GM23338 (cell line): Measurements from ENCODE around the gene TIMMDC1. TPM values are rescaled to one million over a fixed set of nuclear protein-coding genes. Genes with fewer than 3 reads are reported as not detected.

Experiments
- ATAC-seq: fragments of 200-7000 bp; cut with Tn5 transposase; 3 replicates; pipeline ENCODE4 v1.9.1; 2020
- DNase-seq: peaks from one replicate; pipeline ENCODE4 v3.0.0-alpha.2; 2015; ENCODE audit warnings: low spot score
- H2AFZ ChIP-seq: fragments of 200-600 bp; sonication (generic); 2 replicates; pipeline ENCODE4 v1.8.0; 2016; ENCODE audit warnings: antibody characterized with exemption, mild to moderate bottlenecking, moderate library complexity
- H3F3A ChIP-seq: fragments of 200-600 bp; sonication (generic); replicated peaks from 2 replicates; pipeline ENCODE4 v1.8.0; 2017; ENCODE audit warnings: antibody characterized with exemption, mixed run types, low read depth
- H3K27ac ChIP-seq: fragments of 200-600 bp; sonication (generic); 2 replicates; pipeline ENCODE4 v1.6.1; 2016; ENCODE audit warnings: low read depth
- H3K27me3 ChIP-seq: fragments of 200-600 bp; sonication (generic); 2 replicates; pipeline ENCODE4 v1.8.0; 2016; ENCODE audit warnings: mild to moderate bottlenecking, mixed run types, moderate library complexity; ENCODE audit not compliant: insufficient read depth
- H3K36me3 ChIP-seq: fragments of 200-600 bp; sonication (generic); 2 replicates; pipeline ENCODE4 v1.8.0; 2016; ENCODE audit warnings: mild to moderate bottlenecking; ENCODE audit not compliant: insufficient read depth
- H3K4me1 ChIP-seq: fragments of 200-600 bp; sonication (generic); 2 replicates; pipeline ENCODE4 v1.8.0; 2016; ENCODE audit warnings: mild to moderate bottlenecking, moderate library complexity; ENCODE audit not compliant: insufficient read depth
- H3K4me2 ChIP-seq: fragments of 200-600 bp; sonication (generic); 2 replicates; pipeline ENCODE4 v1.7.1; 2017; ENCODE audit warnings: mixed run types
- H3K4me3 ChIP-seq: fragments of 200-600 bp; sonication (generic); 2 replicates; pipeline ENCODE4 v1.6.1; 2016; ENCODE audit warnings: mixed run types
- H3K79me2 ChIP-seq: fragments of 200-600 bp; sonication (generic); replicated peaks from 2 replicates; pipeline ENCODE4 v1.8.0; 2017; ENCODE audit warnings: mild to moderate bottlenecking; ENCODE audit not compliant: insufficient read depth
- H3K9me2 ChIP-seq: fragments of 200-600 bp; sonication (generic); 2 replicates; pipeline ENCODE4 v1.8.0; 2017; ENCODE audit not compliant: insufficient read depth
- H4K20me1 ChIP-seq: fragments of 200-600 bp; sonication (generic); replicated peaks from 2 replicates; pipeline ENCODE4 v1.8.0; 2017; ENCODE audit warnings: mild to moderate bottlenecking; ENCODE audit not compliant: insufficient read depth
- H3K27ac Mint-ChIP-seq: 2 replicates; pipeline ENCODE4 v1.8.0; 2020; ENCODE audit warnings: inconsistent platforms, mild to moderate bottlenecking, moderate library complexity, mixed read lengths
- H3K27me3 Mint-ChIP-seq: 3 replicates; pipeline ENCODE4 v1.8.0; 2022; ENCODE audit warnings: low read depth, mild to moderate bottlenecking, moderate library complexity, mixed read lengths, inconsistent platforms; ENCODE audit not compliant: insufficient read depth, poor library complexity
- H3K36me3 Mint-ChIP-seq: 3 replicates; pipeline ENCODE4 v1.8.0; 2021; ENCODE audit warnings: low read depth, mild to moderate bottlenecking, inconsistent platforms, moderate library complexity, mixed read lengths
- H3K4me1 Mint-ChIP-seq: 3 replicates; pipeline ENCODE4 v1.8.0; 2020; ENCODE audit warnings: mild to moderate bottlenecking, inconsistent platforms, mixed read lengths
- H3K4me3 Mint-ChIP-seq: 3 replicates; pipeline ENCODE4 v1.8.0; 2021; ENCODE audit warnings: moderate library complexity, mild to moderate bottlenecking, inconsistent platforms, mixed read lengths
- H3K9me3 Mint-ChIP-seq: 3 replicates; pipeline ENCODE4 v1.8.0; 2020; ENCODE audit warnings: moderate library complexity, mild to moderate bottlenecking, inconsistent platforms, mixed read lengths
- CREB1 ChIP-seq: fragments of 250-450 bp; sonication (Bioruptor Pico); IDR thresholded peaks from 2 replicates; pipeline ENCODE4 v1.5.0; 2020; ENCODE audit warnings: low read depth, mild to moderate bottlenecking, moderate library complexity
- JUNB ChIP-seq: IDR thresholded peaks from one replicate; pipeline ENCODE4 v1.6.1; 2016; ENCODE audit warnings: antibody characterized with exemption; ENCODE audit not compliant: unreplicated experiment
- STAT1 ChIP-seq: IDR thresholded peaks from one replicate; pipeline ENCODE4 v1.6.1; 2016; ENCODE audit warnings: antibody characterized with exemption; ENCODE audit not compliant: unreplicated experiment
- ZNF114 ChIP-seq: fragments of 250-450 bp; sonication (Bioruptor Pico); IDR thresholded peaks from 2 replicates; pipeline ENCODE4 v1.5.0; 2020; ENCODE audit warnings: mild to moderate bottlenecking, moderate library complexity
- ZNF331 ChIP-seq: fragments of 250-450 bp; sonication (Bioruptor Pico); IDR thresholded peaks from 2 replicates; pipeline ENCODE4 v1.5.0; 2020; ENCODE audit warnings: low read depth, mild to moderate bottlenecking, moderate library complexity
- polyA plus RNA-seq: library from polyadenylated mRNA; unstranded; fragments of >200 nt; fragmentation: Nextera tagmentation; extraction: Ambion mirVana; gene quantifications from 2 replicates; pipeline ENCODE4 v1.2.1, GENCODE V29; 2016
- total RNA-seq: library from RNA; depleted of rRNA; stranded (reverse); fragments of >200 nt; shearing (Covaris generic); gene quantifications from 2 replicates; pipeline ENCODE4 v1.2.3, GENCODE V29; 2014
- TF ChIP-seq, protein P1 (sequence below): fragments of 250-450 bp; sonication (Bioruptor Pico); IDR thresholded peaks from 2 replicates; pipeline ENCODE4 v1.5.0; 2020; ENCODE audit warnings: mild to moderate bottlenecking, moderate library complexity
- TF ChIP-seq, protein P2 (sequence below), 2 experiments: fragments of 200-600 bp in 1 of 2; sonication (generic) in 1 of 2; conservative IDR thresholded peaks; 2 replicates each; pipeline versions ENCODE4 v1.5.1 to v1.6.1; 2016 to 2017; ENCODE audit warnings: antibody characterized with exemption in 2 of 2, low read depth in 2 of 2, mild to moderate bottlenecking in 2 of 2, moderate library complexity in 1 of 2
- TF ChIP-seq, protein P3 (sequence below): IDR thresholded peaks from 2 replicates; pipeline ENCODE4 v1.6.1; 2016; ENCODE audit warnings: antibody characterized with exemption

TIMMDC1 gene
- total and polyA plus RNA-seq, 2 experiments from 2014 or later: 62.2 to 105 TPM

DNA sequence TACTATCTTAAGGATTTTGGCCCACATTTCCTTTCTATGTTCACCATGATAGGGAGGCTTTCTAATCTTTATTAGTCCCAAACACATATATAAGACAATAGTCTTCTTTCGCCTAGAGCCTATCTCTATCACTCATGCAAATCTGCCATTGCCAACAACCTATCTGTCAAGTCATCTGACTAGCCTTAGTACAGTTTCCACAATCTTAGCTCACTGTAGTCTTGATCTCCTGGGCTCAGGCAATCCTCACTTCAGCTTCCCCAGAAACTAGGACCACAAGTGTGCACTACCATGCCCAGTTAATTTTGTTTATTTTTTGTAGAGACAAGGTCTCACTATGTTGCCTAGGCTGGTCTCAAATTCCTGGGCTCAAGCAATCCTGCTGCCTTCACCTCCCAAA, 41.9 kb upstream of the TIMMDC1 start:
- Mint-ChIP-seq H3K36me3 (peaks cover 69% of the 10 kb centered on the region), H3K27ac (no peak overlapping the region), H3K27me3 (no peaks in the 10 kb centered on the region), H3K4me1 (no peaks in the 10 kb centered on the region), H3K9me3 (no peaks in the 10 kb centered on the region), H3K4me3 (no peak overlapping the region)
- H3F3A ChIP-seq: no peaks in the 10 kb centered on the region
- H4K20me1 ChIP-seq: peaks cover 18% of the 10 kb centered on the region
- no peak overlapping the region for H3K4me2 ChIP-seq
- H3K4me3 ChIP-seq: no peak overlapping the region
- no peaks in the 10 kb centered on the region for H3K9me2 ChIP-seq
- ATAC-seq (no peak), DNase-seq (no peak)
- peaks cover 48% of the 10 kb centered on the region for H3K36me3 ChIP-seq
- no peaks in the 10 kb centered on the region for H3K27me3 ChIP-seq
- no peaks in the 10 kb centered on the region for H3K4me1 ChIP-seq
- H2AFZ ChIP-seq: no peak overlapping the region
- TF ChIP-seq, protein P1, sequence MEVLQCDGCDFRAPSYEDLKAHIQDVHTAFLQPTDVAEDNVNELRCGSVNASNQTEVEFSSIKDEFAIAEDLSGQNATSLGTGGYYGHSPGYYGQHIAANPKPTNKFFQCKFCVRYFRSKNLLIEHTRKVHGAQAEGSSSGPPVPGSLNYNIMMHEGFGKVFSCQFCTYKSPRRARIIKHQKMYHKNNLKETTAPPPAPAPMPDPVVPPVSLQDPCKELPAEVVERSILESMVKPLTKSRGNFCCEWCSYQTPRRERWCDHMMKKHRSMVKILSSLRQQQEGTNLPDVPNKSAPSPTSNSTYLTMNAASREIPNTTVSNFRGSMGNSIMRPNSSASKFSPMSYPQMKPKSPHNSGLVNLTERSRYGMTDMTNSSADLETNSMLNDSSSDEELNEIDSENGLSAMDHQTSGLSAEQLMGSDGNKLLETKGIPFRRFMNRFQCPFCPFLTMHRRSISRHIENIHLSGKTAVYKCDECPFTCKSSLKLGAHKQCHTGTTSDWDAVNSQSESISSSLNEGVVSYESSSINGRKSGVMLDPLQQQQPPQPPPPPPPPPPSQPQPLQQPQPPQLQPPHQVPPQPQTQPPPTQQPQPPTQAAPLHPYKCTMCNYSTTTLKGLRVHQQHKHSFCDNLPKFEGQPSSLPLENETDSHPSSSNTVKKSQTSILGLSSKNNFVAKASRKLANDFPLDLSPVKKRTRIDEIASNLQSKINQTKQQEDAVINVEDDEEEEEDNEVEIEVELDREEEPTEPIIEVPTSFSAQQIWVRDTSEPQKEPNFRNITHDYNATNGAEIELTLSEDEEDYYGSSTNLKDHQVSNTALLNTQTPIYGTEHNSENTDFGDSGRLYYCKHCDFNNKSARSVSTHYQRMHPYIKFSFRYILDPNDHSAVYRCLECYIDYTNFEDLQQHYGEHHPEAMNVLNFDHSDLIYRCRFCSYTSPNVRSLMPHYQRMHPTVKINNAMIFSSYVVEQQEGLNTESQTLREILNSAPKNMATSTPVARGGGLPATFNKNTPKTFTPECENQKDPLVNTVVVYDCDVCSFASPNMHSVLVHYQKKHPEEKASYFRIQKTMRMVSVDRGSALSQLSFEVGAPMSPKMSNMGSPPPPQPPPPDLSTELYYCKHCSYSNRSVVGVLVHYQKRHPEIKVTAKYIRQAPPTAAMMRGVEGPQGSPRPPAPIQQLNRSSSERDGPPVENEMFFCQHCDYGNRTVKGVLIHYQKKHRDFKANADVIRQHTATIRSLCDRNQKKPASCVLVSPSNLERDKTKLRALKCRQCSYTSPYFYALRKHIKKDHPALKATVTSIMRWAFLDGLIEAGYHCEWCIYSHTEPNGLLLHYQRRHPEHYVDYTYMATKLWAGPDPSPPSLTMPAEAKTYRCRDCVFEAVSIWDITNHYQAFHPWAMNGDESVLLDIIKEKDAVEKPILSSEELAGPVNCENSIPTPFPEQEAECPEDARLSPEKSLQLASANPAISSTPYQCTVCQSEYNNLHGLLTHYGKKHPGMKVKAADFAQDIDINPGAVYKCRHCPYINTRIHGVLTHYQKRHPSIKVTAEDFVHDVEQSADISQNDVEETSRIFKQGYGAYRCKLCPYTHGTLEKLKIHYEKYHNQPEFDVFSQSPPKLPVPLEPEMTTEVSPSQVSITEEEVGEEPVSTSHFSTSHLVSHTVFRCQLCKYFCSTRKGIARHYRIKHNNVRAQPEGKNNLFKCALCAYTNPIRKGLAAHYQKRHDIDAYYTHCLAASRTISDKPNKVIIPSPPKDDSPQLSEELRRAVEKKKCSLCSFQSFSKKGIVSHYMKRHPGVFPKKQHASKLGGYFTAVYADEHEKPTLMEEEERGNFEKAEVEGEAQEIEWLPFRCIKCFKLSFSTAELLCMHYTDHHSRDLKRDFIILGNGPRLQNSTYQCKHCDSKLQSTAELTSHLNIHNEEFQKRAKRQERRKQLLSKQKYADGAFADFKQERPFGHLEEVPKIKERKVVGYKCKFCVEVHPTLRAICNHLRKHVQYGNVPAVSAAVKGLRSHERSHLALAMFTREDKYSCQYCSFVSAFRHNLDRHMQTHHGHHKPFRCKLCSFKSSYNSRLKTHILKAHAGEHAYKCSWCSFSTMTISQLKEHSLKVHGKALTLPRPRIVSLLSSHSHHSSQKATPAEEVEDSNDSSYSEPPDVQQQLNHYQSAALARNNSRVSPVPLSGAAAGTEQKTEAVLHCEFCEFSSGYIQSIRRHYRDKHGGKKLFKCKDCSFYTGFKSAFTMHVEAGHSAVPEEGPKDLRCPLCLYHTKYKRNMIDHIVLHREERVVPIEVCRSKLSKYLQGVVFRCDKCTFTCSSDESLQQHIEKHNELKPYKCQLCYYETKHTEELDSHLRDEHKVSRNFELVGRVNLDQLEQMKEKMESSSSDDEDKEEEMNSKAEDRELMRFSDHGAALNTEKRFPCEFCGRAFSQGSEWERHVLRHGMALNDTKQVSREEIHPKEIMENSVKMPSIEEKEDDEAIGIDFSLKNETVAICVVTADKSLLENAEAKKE (CRISPR knock-in tag): no peak
- TF ChIP-seq ZNF331 (CRISPR knock-in tag) (no peak), ZNF114 (no peak), CREB1 (no peak), JUNB (no peak), STAT1 (no peak)
- TF ChIP-seq, protein P2, sequence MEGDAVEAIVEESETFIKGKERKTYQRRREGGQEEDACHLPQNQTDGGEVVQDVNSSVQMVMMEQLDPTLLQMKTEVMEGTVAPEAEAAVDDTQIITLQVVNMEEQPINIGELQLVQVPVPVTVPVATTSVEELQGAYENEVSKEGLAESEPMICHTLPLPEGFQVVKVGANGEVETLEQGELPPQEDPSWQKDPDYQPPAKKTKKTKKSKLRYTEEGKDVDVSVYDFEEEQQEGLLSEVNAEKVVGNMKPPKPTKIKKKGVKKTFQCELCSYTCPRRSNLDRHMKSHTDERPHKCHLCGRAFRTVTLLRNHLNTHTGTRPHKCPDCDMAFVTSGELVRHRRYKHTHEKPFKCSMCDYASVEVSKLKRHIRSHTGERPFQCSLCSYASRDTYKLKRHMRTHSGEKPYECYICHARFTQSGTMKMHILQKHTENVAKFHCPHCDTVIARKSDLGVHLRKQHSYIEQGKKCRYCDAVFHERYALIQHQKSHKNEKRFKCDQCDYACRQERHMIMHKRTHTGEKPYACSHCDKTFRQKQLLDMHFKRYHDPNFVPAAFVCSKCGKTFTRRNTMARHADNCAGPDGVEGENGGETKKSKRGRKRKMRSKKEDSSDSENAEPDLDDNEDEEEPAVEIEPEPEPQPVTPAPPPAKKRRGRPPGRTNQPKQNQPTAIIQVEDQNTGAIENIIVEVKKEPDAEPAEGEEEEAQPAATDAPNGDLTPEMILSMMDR (conservative IDR thresholded peaks at IDR 0.05; ENCODE audit: low read depth in 2 of 2): no peak
- TF ChIP-seq, protein P3, sequence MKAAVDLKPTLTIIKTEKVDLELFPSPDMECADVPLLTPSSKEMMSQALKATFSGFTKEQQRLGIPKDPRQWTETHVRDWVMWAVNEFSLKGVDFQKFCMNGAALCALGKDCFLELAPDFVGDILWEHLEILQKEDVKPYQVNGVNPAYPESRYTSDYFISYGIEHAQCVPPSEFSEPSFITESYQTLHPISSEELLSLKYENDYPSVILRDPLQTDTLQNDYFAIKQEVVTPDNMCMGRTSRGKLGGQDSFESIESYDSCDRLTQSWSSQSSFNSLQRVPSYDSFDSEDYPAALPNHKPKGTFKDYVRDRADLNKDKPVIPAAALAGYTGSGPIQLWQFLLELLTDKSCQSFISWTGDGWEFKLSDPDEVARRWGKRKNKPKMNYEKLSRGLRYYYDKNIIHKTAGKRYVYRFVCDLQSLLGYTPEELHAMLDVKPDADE: no peak
- H3K79me2 ChIP-seq: peaks cover 24% of the 10 kb centered on the region
- H3K27ac ChIP-seq: no peak overlapping the region
